Retina (tissue), 1 donor: ENCODE measurements around the gene HIVEP3.

Experiments
- DNase-seq: peaks from one replicate; pipeline ENCODE4 v3.0.0-alpha.2; 2016

HIVEP3 gene

DNA sequence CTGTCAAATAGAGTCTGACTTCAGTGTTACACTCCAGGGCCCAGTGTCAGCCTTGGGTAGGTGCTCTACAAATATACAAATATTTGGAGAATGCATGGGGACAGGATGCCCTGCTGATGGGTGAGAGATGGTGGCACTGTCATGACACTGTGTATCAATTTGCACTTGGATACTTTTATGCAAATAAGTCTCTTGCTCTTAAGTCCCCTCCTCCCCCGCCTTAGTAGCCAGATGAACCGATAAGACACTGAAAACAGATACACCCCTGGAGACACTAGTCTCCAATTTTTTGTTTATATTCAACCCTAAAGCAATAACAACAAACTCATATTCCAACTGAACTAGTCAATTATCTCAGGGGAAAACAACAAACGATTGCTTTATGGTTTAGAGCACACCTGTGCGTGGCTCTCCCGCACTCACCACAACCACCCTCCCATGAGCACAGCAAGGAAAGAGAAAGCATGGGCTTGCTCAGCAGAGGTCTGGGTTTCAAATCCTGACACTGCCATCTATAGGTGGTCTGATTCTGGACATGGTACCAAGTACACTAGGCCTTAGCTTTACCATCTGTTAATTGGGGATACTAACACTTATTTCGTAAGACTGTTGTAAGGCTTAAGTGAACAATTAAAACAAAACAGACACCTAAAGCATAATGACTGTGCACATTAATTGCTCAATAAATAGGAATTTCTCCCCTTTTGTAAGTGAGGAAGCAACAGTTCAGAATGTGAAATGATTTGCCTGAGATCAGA, 50.3 kb downstream of the HIVEP3 start:
- no peak for DNase-seq

DNA sequence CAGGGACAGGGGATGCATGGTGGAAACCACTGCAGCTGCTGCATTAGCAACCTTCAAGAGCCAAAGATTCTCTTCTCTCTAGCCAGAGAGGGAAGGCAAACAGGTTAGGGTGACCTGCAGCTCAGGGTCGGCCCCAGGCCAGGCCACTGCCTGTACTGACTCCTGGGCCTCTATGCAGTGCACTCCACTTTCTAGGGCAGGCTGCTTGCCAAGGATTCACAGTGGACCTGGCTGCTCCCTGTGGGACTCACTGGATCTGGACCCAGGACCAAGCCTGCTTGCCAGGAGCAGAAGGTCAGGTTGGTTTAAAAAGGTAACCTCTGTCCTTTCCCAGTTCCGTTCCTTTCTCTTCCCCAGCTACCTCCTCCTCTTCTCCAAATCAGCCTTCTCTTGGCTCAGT, 52.4 kb downstream of the HIVEP3 start:
- no peak for DNase-seq

DNA sequence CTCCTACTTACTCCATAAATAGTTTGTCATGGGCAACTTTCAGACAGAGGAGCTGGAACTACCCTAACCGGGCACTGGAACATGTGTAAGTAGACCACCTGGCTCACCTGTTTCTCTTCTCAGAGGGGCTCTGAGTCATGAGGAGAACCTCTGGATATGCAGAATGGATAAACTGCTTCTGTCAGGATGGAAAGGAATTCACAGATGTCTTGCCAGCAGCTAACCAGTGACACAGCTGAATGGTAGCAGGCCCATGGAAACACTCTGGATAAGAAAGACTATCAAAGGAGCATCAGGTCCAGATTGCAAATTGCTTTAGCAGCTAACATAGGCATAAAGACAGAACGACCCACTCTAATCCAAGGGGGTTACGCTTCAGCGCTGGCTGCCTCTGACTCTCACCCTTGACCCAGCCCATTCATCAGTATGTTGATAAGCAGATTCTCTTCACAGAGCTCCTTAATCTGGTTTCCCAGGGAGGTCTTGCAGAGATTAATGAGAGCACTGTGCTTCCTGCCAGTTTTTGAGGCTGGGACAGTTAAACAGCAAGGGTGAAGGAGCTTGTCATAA, 54.2 kb downstream of the HIVEP3 start:
- no peak for DNase-seq

DNA sequence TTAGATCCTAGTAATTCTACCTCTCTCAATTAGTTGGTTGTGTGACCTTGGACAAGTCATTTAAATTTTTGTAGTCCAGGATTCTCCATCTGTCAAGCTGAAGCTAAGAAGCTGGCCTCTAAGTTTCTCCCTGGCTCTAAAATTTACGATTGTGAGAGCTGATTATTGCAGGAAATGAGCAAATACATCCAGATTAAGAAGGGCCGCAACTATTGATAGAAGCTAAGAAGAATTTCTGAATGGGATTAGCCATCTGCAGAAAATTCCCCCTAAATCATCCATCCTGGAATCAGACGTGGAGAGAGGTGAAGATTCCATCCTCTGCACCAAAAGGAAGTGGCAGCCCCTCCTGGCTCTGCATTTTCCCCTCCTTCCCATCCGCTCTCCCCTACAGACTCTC, 55.0 kb downstream of the HIVEP3 start:
- DNase-seq: no peak

GRCh38 chr1:41862384-41863221, 56.1 kb downstream of the HIVEP3 start:
- DNase-seq: no peak

DNA sequence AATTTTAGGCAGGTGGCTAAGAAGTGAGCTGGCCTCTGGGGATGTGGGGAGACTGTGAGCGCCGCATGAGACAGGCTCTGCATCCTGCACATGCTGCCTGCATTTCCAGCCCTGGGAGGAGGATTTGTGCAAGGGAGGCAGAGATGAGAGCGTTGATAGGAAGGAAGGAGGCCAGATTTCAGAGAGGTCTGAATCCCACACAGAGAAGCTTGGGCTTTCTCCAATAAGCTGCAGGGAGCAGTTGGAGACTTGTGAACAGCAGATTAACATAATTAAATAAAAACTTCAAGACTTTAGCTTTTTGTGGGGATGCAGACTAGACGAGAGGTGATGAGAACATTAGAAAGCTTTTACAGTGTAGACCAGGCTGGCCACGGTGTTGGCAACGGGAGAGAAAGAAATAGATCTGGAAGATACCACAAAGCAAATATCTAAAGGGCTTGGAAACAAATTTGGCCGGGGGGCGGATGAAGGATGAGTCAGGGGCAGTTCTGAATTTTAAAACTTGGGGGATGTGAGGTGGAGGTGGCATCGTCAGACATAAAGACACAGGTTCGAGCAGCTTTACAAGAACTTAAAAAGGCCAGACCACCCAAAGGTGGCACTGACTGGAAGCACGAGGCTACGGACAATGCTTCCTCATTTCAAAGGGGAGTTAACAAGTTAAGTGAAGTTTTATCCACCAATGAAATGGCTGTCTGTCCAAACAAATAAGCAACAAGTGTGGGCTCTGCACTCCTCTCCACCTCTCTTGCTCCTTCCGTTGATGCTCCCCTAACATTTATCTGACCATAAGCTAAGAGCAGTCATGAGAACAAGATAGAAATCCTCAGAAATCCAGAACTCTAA, 57.0 kb downstream of the HIVEP3 start:
- no peak for DNase-seq

DNA sequence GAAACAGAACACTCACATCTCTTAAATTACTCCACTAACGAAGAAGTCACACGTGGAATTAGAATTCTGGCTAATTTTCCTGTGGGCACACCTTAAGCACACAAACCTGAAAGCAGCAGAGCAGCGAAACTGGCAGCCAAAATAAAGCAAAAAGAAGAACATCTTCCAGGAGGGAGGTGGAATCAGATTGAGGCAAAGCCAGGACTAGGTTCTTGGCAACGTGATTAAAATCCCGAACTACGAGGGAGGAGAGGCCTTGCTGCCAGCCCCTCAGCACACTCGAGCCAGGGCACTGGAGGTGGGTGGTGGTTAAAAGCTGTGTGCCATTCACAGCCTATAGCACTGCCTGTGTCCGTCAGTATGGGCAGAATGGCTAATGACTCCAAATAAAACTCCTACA, 58.0 kb downstream of the HIVEP3 start:
- DNase-seq: no peak

GRCh38 chr1:41860214-41860613, 58.5 kb downstream of the HIVEP3 start:
- DNase-seq: no peak

DNA sequence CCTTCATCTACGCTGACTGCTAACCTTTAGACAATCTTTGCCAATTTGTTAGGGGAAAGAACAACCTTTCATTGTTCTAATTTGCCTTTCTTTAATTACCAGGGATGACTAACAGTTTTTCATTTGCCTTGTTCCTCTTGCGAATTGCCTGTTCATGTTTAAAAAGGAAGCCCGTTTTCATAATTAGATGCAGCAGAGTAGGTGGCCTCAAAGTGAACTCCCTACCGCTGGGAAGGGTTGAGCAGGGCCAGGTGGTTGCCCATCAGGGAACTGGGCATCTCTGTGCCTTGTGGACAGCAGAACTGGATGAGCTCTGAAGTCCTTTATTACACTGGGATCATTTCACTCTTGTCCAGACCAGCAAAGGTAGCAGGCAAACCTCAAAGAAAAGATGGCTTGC, 59.0 kb downstream of the HIVEP3 start:
- DNase-seq: no peak

DNA sequence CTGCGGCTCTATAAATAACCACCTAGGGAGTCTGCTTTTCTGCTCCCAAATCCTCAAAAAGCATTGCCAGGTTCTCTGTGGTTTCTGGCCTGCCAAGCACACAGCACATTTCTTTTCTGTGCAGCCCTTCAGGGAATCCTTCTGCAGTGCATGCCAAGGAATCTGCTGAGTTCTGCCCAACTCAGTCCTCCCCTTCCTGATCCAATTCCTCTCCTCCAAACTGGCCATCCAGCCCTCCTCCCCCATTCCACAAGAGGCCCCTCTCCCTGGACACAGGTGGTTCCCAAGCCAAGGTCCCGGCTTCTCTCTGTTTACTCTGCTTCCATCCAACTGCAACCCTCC, 61.8 kb downstream of the HIVEP3 start:
- no peak for DNase-seq

- DNase-seq: no peak
These were observed 62.4 kb downstream of the HIVEP3 start for GRCh38 chr1:41856151-41856943.

DNA sequence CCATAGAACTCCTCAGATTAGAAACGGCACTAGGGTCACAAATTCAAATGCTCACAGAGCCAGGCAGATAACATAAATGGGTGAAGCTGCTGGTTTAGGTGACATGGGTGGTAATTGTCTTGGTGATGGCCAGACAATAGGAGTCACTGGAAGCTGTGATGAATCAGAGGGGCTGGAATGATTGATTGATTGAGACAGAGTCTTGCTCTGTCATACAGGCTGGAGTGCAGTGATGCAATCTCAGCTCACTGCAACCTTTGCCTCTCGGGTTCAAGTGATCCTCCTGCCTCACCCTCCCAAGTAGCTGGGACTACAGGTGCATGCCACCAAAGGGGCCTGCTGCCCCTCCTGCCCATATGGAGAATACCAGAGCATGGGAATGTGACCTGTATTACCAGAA, 63.0 kb downstream of the HIVEP3 start:
- no peak for DNase-seq

- no peak for DNase-seq
These were observed 64.8 kb downstream of the HIVEP3 start for GRCh38 chr1:41853907-41854306.

DNA sequence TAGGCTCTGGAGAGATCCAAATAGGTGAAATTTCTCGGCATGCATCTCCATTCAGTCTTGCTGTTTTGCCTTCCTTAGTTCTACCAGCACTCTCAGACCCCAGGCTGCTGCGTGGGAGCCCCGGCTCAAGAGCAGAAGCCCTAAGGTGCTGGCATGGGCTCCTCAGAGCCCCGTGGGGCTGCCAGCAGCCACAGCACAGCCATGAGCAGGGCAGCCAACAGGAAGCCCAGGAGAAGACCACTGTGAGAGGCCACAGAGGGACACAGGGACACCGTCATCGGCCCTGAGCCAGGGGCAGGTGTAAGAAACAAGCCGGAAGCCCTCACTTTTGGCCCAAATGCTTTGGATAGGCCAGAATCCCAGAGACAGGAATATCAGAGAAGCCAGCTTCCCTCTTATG, 66.6 kb downstream of the HIVEP3 start:
- no peak for DNase-seq

DNA sequence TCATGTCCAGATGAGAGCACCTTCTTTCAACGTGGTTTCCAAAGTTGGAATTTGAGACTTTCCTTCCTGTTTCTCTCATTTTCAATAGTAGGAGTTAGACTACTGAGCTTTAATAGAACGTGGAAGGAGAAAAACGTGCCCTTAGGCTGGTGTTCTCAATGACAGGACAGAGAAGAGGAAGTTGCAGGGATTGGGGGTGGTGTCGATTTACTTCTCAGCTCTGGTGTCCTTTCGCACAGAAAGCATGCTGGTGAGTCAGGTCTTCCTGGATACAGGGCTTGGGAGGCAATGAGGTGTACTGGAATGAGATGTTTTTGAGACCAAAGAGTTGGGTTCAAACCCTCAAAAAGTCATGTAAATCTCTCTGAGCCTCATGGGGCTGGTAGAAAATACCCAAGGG, 67.1 kb downstream of the HIVEP3 start:
- DNase-seq: no peak

GRCh38 chr1:41850029-41850428, 68.7 kb downstream of the HIVEP3 start:
- no peak for DNase-seq

DNA sequence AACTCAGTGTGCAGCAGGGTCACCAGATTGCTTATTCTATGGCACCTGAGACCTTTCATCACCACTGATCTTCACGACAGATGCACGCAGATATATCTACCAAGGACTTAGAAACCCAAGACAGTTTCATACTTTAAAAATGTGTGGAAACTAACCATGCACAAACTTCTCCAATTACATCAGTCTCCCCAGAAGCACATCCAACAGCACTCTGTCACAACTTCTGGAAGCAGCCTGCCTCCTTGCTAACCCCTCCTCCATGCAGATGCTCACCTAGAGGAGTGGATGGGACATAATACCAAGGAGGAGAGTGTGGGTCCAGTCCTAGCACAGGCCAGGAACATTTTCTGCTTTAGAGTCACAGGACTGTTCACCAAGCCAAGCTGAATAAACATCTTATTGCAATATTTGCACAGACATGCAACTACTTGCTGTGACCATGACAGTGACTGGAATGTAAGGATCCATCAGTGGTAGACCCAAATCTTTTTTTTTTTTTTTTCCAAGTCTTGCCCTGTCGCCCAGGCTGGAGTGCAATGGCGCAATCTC, 69.4 kb downstream of the HIVEP3 start:
- DNase-seq: no peak

DNA sequence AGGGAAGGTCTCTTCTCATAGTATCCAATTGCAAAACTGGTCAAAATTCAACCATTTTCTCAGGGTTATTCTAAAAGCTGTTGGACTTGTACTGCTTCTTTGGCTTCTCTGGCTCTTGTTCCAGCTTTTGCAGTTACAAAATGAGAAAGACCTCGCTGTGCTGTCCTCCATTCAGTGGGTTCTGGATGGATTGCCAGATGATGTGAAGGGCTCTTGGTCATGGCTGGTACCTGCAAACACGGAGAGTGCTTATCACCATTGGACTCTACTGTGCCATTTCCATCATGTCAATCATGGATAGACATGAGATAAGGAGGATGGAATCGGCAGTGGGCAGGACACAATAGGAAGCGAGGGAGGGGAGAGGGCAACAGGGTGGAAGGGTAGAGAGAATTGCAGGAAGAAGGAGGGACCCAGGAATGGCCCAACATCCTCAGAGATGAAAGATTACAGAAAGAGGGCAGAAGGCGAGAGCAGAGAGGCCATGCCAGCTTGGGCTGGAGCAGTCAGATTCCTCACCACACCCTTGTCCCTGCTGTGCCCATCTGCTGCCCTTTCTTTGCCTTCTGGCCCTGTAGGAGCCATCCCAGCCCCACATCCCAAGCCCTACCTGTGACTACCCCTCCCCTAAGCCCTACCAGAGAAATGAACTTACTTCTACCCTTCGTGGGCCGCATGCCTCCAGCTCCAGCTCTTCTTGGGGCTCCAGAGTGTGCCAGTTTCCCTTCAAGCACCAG, 70.3 kb downstream of the HIVEP3 start:
- DNase-seq: no peak

GRCh38 chr1:41847733-41848132, 71.0 kb downstream of the HIVEP3 start:
- no peak for DNase-seq

GRCh38 chr1:41846625-41847405, 71.9 kb downstream of the HIVEP3 start:
- no peak for DNase-seq
